ENCODE results near the gene DOCK8.

The DOCK8 gene

GRCh38 chr9:237858-238345 lies 23.2 kb downstream of the DOCK8 start:
- TF ChIP-seq ZFX (IDR thresholded peaks at IDR 0.05) (no peak), CTCF (conservative IDR thresholded peaks at IDR 0.05) (no peak)
- H3K27ac ChIP-seq = no peak overlapping the region

DNA sequence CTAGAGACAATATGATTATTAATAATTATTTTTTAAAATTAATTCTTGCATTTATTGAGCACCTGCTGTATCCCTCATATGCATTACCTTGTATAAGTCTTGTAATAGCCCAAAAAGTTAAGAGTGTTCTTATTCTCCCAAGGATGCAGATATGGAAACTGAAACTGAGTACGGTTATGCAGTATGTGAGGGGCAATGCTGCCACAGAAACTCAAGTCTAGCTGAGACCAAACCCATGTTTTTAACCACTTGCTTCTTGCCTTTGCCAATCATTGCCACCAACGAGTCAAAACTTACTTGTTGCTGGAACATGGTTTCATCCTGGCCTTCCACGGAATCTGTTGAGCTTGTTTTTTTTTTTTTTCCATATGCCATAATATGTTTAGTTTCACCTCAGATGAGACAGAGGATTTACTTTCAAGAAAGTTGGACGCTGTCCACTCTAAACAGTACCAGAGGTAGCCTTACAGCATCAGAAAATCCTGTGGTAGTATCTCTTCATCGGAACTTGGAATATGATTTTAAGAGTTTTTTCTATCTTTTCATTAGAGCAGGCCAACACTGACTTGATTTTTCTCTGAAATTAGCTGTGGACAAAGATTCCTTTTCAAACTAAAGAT lies 27.9 kb downstream of the DOCK8 start:
- no peak overlapping the region for H3K27ac ChIP-seq
- no peak for TF ChIP-seq CTCF (conservative IDR thresholded peaks at IDR 0.05)
- TF ChIP-seq ZFX (IDR thresholded peaks at IDR 0.05) = no peak

- no peak overlapping the region for H3K27ac ChIP-seq
Measured at GRCh38 chr9:248278-248961, 33.8 kb downstream of the DOCK8 start.

GRCh38 chr9:249025-249424 lies 34.4 kb downstream of the DOCK8 start:
- no peak for TF ChIP-seq CTCF (conservative IDR thresholded peaks at IDR 0.05)
- TF ChIP-seq ZFX (IDR thresholded peaks at IDR 0.05) = no peak
- H3K27ac ChIP-seq = no peak overlapping the region

More at GRCh38 chr9:248278-248961, 33.8 kb downstream of the DOCK8 start:
- TF ChIP-seq CTCF (conservative IDR thresholded peaks at IDR 0.05) (no peak), ZFX (IDR thresholded peaks at IDR 0.05) (no peak)

GRCh38 chr9:250039-250438 lies 35.4 kb downstream of the DOCK8 start:
- H3K27ac ChIP-seq = no peak overlapping the region
- TF ChIP-seq CTCF (conservative IDR thresholded peaks at IDR 0.05) = no peak
- no peak for TF ChIP-seq ZFX (IDR thresholded peaks at IDR 0.05)

GRCh38 chr9:250625-251024 lies 36.0 kb downstream of the DOCK8 start:
- TF ChIP-seq ZFX (IDR thresholded peaks at IDR 0.05) = no peak
- no peak for TF ChIP-seq CTCF (conservative IDR thresholded peaks at IDR 0.05)
- H3K27ac ChIP-seq = no peak overlapping the region

DNA sequence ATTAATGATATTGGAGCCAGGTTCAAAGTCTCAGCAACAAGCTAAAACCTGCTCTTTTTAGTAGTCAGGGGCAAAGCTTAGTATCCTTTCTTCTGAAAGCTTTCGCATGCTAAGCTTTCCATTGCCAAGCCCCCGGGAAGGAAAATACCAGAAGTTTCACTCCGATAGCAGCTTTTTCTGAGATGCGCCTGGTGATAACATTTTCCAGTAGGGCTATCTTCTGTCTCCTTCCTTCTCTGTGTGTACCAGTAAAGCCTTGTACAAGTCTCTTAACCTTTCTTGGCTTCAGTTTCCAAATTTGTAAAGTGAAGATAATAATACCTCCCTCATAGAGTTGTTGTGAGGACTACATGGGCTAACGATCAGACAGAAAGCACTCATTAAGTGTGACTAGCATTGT lies 36.7 kb downstream of the DOCK8 start:
- TF ChIP-seq ZFX (IDR thresholded peaks at IDR 0.05) (no peak), CTCF (conservative IDR thresholded peaks at IDR 0.05) (no peak)
- no peak overlapping the region for H3K27ac ChIP-seq

All from C4-2B (cell line).